Measurements from ENCODE around the gene UQCRHL. TPM values are rescaled to one million over a fixed set of nuclear protein-coding genes. Genes with fewer than 3 reads are reported as not detected.

Gene UQCRHL
- total and polyA plus RNA-seq, 2 experiments from 2014 or later: 2.3 to 3.0 TPM

DNA sequence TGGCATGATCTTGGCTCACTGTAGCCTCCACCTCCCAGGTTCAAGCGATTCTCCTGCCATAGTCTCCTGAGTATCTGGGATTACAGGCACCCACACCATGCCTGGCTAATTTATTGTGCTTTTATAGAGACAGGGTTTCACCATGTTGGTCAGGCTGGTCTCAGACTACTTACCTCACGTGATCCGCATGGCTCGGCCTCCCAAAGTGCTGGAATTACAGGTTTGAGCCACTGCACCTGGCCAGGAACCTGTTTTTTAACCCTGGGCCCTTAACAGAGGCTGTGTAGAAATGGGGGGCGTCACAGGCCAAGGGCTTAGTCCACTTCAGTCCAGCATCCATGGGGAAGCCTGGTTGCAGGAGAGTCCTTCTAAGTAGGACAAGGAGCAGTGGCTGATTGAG is 39.5 kb downstream of the UQCRHL start:
- no peak for TF ChIP-seq CREB1 (CRISPR knock-in tag; IDR thresholded peaks at IDR 0.05; ENCODE audit: low read depth)
- TF ChIP-seq ZNF114 (CRISPR knock-in tag; IDR thresholded peaks at IDR 0.05): no peak
- no peak for TF ChIP-seq EZH2 (IDR thresholded peaks at IDR 0.05; ENCODE audit: low read depth, unreplicated experiment)
- TF ChIP-seq EZH2phosphoT487 (IDR thresholded peaks at IDR 0.05; ENCODE audit: unreplicated experiment): no peak
- peaks cover 8% of the 10 kb centered on the region for H3K4me1 Mint-ChIP-seq
- Histone ChIP-seq H3F3A (replicated peaks; ENCODE audit: low read depth) (0 out of 2 replicates have a peak, but pooled peaks cover 3% of the 10 kb centered on the region), H3K27ac (ENCODE audit: low read depth) (peak overlapping the region; percentile 19; the same call in 1 of the 2 replicates), H3K4me3 (no peak overlapping the region), H2AFZ (no peak overlapping the region), H3K4me2 (no peak overlapping the region), H3K36me3 (ENCODE audit: insufficient read depth) (peaks cover 47% of the 10 kb centered on the region), H4K20me1 (replicated peaks; ENCODE audit: insufficient read depth) (peaks cover 16% of the 10 kb centered on the region), H3K9me2 (ENCODE audit: insufficient read depth) (no peaks in the 10 kb centered on the region), H3K79me2 (replicated peaks; ENCODE audit: insufficient read depth) (peaks cover 19% of the 10 kb centered on the region), H3K27me3 (ENCODE audit: insufficient read depth) (no peaks in the 10 kb centered on the region), H3K4me1 (ENCODE audit: insufficient read depth) (no peaks in the 10 kb centered on the region)
- H3K27ac Mint-ChIP-seq: no peak overlapping the region
- H3K27me3 Mint-ChIP-seq (ENCODE audit: insufficient read depth, low read depth, poor library complexity): peaks cover 7% of the 10 kb centered on the region
- ATAC-seq: no peak
- H3K9me3 Mint-ChIP-seq: no peaks in the 10 kb centered on the region
- no peak for DNase-seq (ENCODE audit: low spot score)
- no peak overlapping the region for H3K4me3 Mint-ChIP-seq
- H3K36me3 Mint-ChIP-seq (ENCODE audit: low read depth): peaks cover 82% of the 10 kb centered on the region

DNA sequence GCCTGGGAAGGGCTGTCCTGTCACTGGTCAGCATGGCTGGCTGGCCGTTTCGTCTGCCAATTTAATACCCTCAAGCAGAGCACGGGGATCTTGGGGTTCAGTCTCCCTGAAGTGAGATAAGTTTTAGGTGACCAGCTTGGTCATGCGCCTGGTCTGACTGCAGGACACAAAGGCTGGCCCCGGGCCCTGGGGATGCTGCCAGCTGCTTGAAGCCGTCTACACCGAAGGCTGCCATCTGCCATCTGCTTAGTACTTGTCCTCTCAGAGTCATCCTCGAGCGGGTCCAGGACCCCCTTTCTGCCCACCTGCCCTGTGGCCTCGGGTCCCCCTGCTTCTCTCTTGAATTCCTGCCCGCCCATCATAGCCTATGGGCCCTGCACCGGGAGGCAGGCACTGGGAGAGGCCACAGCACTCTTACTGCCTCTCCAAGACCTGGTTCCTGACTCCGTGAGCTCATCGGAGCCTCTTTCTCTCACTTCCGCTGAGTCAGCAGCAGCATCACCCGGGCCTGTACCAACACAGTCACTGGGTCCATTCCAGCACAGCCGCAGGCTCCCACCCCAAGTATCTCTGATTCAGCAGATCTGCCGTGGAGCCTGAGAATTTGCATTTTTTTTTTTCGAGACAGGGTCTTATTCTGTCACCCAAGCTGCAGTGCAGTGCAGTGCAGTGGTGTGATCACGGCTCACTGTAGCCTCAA is 41.8 kb downstream of the UQCRHL start:
- H2AFZ ChIP-seq: no peak overlapping the region
- no peak for DNase-seq (ENCODE audit: low spot score)
- TF ChIP-seq, protein P1, sequence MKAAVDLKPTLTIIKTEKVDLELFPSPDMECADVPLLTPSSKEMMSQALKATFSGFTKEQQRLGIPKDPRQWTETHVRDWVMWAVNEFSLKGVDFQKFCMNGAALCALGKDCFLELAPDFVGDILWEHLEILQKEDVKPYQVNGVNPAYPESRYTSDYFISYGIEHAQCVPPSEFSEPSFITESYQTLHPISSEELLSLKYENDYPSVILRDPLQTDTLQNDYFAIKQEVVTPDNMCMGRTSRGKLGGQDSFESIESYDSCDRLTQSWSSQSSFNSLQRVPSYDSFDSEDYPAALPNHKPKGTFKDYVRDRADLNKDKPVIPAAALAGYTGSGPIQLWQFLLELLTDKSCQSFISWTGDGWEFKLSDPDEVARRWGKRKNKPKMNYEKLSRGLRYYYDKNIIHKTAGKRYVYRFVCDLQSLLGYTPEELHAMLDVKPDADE (IDR thresholded peaks at IDR 0.05): no peak
- TF ChIP-seq, protein P2, sequence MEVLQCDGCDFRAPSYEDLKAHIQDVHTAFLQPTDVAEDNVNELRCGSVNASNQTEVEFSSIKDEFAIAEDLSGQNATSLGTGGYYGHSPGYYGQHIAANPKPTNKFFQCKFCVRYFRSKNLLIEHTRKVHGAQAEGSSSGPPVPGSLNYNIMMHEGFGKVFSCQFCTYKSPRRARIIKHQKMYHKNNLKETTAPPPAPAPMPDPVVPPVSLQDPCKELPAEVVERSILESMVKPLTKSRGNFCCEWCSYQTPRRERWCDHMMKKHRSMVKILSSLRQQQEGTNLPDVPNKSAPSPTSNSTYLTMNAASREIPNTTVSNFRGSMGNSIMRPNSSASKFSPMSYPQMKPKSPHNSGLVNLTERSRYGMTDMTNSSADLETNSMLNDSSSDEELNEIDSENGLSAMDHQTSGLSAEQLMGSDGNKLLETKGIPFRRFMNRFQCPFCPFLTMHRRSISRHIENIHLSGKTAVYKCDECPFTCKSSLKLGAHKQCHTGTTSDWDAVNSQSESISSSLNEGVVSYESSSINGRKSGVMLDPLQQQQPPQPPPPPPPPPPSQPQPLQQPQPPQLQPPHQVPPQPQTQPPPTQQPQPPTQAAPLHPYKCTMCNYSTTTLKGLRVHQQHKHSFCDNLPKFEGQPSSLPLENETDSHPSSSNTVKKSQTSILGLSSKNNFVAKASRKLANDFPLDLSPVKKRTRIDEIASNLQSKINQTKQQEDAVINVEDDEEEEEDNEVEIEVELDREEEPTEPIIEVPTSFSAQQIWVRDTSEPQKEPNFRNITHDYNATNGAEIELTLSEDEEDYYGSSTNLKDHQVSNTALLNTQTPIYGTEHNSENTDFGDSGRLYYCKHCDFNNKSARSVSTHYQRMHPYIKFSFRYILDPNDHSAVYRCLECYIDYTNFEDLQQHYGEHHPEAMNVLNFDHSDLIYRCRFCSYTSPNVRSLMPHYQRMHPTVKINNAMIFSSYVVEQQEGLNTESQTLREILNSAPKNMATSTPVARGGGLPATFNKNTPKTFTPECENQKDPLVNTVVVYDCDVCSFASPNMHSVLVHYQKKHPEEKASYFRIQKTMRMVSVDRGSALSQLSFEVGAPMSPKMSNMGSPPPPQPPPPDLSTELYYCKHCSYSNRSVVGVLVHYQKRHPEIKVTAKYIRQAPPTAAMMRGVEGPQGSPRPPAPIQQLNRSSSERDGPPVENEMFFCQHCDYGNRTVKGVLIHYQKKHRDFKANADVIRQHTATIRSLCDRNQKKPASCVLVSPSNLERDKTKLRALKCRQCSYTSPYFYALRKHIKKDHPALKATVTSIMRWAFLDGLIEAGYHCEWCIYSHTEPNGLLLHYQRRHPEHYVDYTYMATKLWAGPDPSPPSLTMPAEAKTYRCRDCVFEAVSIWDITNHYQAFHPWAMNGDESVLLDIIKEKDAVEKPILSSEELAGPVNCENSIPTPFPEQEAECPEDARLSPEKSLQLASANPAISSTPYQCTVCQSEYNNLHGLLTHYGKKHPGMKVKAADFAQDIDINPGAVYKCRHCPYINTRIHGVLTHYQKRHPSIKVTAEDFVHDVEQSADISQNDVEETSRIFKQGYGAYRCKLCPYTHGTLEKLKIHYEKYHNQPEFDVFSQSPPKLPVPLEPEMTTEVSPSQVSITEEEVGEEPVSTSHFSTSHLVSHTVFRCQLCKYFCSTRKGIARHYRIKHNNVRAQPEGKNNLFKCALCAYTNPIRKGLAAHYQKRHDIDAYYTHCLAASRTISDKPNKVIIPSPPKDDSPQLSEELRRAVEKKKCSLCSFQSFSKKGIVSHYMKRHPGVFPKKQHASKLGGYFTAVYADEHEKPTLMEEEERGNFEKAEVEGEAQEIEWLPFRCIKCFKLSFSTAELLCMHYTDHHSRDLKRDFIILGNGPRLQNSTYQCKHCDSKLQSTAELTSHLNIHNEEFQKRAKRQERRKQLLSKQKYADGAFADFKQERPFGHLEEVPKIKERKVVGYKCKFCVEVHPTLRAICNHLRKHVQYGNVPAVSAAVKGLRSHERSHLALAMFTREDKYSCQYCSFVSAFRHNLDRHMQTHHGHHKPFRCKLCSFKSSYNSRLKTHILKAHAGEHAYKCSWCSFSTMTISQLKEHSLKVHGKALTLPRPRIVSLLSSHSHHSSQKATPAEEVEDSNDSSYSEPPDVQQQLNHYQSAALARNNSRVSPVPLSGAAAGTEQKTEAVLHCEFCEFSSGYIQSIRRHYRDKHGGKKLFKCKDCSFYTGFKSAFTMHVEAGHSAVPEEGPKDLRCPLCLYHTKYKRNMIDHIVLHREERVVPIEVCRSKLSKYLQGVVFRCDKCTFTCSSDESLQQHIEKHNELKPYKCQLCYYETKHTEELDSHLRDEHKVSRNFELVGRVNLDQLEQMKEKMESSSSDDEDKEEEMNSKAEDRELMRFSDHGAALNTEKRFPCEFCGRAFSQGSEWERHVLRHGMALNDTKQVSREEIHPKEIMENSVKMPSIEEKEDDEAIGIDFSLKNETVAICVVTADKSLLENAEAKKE (CRISPR knock-in tag; IDR thresholded peaks at IDR 0.05): no peak
- TF ChIP-seq ZNF331 (CRISPR knock-in tag; IDR thresholded peaks at IDR 0.05; ENCODE audit: low read depth): no peak
- TF ChIP-seq, protein P3, sequence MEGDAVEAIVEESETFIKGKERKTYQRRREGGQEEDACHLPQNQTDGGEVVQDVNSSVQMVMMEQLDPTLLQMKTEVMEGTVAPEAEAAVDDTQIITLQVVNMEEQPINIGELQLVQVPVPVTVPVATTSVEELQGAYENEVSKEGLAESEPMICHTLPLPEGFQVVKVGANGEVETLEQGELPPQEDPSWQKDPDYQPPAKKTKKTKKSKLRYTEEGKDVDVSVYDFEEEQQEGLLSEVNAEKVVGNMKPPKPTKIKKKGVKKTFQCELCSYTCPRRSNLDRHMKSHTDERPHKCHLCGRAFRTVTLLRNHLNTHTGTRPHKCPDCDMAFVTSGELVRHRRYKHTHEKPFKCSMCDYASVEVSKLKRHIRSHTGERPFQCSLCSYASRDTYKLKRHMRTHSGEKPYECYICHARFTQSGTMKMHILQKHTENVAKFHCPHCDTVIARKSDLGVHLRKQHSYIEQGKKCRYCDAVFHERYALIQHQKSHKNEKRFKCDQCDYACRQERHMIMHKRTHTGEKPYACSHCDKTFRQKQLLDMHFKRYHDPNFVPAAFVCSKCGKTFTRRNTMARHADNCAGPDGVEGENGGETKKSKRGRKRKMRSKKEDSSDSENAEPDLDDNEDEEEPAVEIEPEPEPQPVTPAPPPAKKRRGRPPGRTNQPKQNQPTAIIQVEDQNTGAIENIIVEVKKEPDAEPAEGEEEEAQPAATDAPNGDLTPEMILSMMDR (conservative IDR thresholded peaks at IDR 0.05; ENCODE audit: low read depth in 2 of 2): no peak
- TF ChIP-seq CREB1 (CRISPR knock-in tag; IDR thresholded peaks at IDR 0.05; ENCODE audit: low read depth): no peak
- no peak for TF ChIP-seq JUNB (IDR thresholded peaks at IDR 0.05; ENCODE audit: unreplicated experiment)
- no peak for TF ChIP-seq EZH2phosphoT487 (IDR thresholded peaks at IDR 0.05; ENCODE audit: unreplicated experiment)
- no peak for TF ChIP-seq ZNF114 (CRISPR knock-in tag; IDR thresholded peaks at IDR 0.05)
- no peak for TF ChIP-seq POLR2AphosphoS5 (IDR thresholded peaks at IDR 0.05; ENCODE audit: low read depth)
- TF ChIP-seq STAT1 (IDR thresholded peaks at IDR 0.05; ENCODE audit: unreplicated experiment): no peak
- TF ChIP-seq EZH2 (IDR thresholded peaks at IDR 0.05; ENCODE audit: low read depth, unreplicated experiment): no peak
- TF ChIP-seq NANOG (IDR thresholded peaks at IDR 0.05; ENCODE audit: borderline replicate concordance): no peak

More for the DNA sequence above, 41.8 kb downstream of the UQCRHL start:
- Mint-ChIP-seq H3K27ac (peak overlapping the region; percentile 76), H3K9me3 (no peaks in the 10 kb centered on the region; the same call in 2 of the 3 replicates), H3K4me1 (peaks cover 24% of the 10 kb centered on the region), H3K27me3 (ENCODE audit: insufficient read depth, low read depth, poor library complexity) (peaks cover 15% of the 10 kb centered on the region), H3K36me3 (ENCODE audit: low read depth) (peaks cover 74% of the 10 kb centered on the region), H3K4me3 (no peak overlapping the region; the same call in 2 of the 3 replicates)
- no peak overlapping the region for H3K4me2 ChIP-seq
- peaks cover 8% of the 10 kb centered on the region for H3K4me1 ChIP-seq (ENCODE audit: insufficient read depth)
- peaks cover 32% of the 10 kb centered on the region for H3K36me3 ChIP-seq (ENCODE audit: insufficient read depth)
- H3K9me2 ChIP-seq (ENCODE audit: insufficient read depth): no peaks in the 10 kb centered on the region
- H3K27me3 ChIP-seq (ENCODE audit: insufficient read depth): no peaks in the 10 kb centered on the region
- peaks cover 42% of the 10 kb centered on the region for H3K79me2 ChIP-seq (replicated peaks; ENCODE audit: insufficient read depth)
- 0 out of 2 replicates have a peak, but pooled peaks cover 8% of the 10 kb centered on the region for H3F3A ChIP-seq (replicated peaks; ENCODE audit: low read depth)
- H3K4me3 ChIP-seq: no peak overlapping the region
- no peak for ATAC-seq
- peaks cover 34% of the 10 kb centered on the region for H4K20me1 ChIP-seq (replicated peaks; ENCODE audit: insufficient read depth)
- 0 out of 2 replicates have a peak overlapping the region, but pooled peaks have one; percentile 32 for H3K27ac ChIP-seq (ENCODE audit: low read depth)
